ENCODE measurements around the gene SERINC4. TPM values are rescaled to one million over a fixed set of nuclear protein-coding genes. Genes with fewer than 3 reads are reported as not detected.
"Not testable (repeated sequence)": the region's sequence is repeated elsewhere in the genome, so short reads cannot be mapped to it uniquely, and the experiment has no call there.

The SERINC4 gene
- total and polyA plus RNA-seq, 8 donors = 0.10 to 0.31 (median 0.17) TPM; not detected in 4

GRCh38 chr15:43746245-43746902 lies 53.6 kb downstream of the SERINC4 start, which contains the start of gene PDIA3:
Gene PDIA3, plus strand, starts transcription at chr15:43746438. Its CDS starts 102 bp downstream, at chr15:43746540.
- H3K27me3 ChIP-seq; H3K36me3 ChIP-seq; intact Hi-C loops (cut with DNase I); H3K9me3 ChIP-seq: not testable (repeated sequence)
- Histone ChIP-seq H3K27ac (peak within 1 kb of the TSS; percentile 89 to 94), H3K4me1 (peaks cover 19 to 48% of the 10 kb centered on the region in 2 donors), H3K4me3 (peak within 1 kb of the TSS; percentile 76 to 85)
- peak in 1 of 2 donors; percentile 9 for TF ChIP-seq CTCF (IDR thresholded peaks at IDR 0.05)
- peak; percentile 97 for ATAC-seq
- DNase-seq = peak; percentile 90 to 99 (median 96)

Small RNAs within 50 kb of the gene (microRNA-seq; reads per million reads assigned to microRNA genes)
- gene MIR1282 = 0 reads per million in 2 donors

Other genes starting within 250 kb of the SERINC4 start
- gene PPIP5K1, start 210.0 kb downstream of the SERINC4 start, total RNA-seq = 10 to 100 TPM; 28.6 to 35.7 TPM
- gene PPIP5K1, start 210.0 kb downstream of the SERINC4 start, polyA plus RNA-seq (ENCODE audit: insufficient read length in 6 of 6) = 10 to 100 TPM; 20.2 to 30.6 (median 26.6) TPM
- 10 to 100 TPM in 1 of 2 donors, 1 to 10 TPM in 1; 3.7 to 11.3 TPM for gene CKMT1B, start 206.2 kb downstream of the SERINC4 start, total RNA-seq
- under 1 TPM in 5 of 6 donors, not detected in 1; 0.10 to 0.69 (median 0.43) TPM for gene CKMT1B, start 206.2 kb downstream of the SERINC4 start, polyA plus RNA-seq (ENCODE audit: insufficient read length in 6 of 6)
- under 1 TPM; 0.15 to 0.29 TPM for gene STRC, start 181.4 kb downstream of the SERINC4 start, total RNA-seq
- gene STRC, start 181.4 kb downstream of the SERINC4 start, polyA plus RNA-seq (ENCODE audit: insufficient read length in 6 of 6) = 1 to 10 TPM in 3 of 6 donors, under 1 TPM in 3; 0.67 to 1.3 (median 0.88) TPM
- gene CATSPER2, start 151.4 kb downstream of the SERINC4 start, total RNA-seq = 1 to 10 TPM; 2.8 to 4.0 TPM
- 10 to 100 TPM in 2 of 6 donors, 1 to 10 TPM in 4; 7.5 to 10.6 (median 9.4) TPM for gene CATSPER2, start 151.4 kb downstream of the SERINC4 start, polyA plus RNA-seq (ENCODE audit: insufficient read length in 6 of 6)
- 10 to 100 TPM in 1 of 2 donors, 1 to 10 TPM in 1; 6.2 to 16.8 TPM for gene CKMT1A, start 106.4 kb downstream of the SERINC4 start, total RNA-seq
- gene CKMT1A, start 106.4 kb downstream of the SERINC4 start, polyA plus RNA-seq (ENCODE audit: insufficient read length in 6 of 6) = under 1 TPM in 4 of 6 donors, not detected in 2; 0.18 to 0.49 (median 0.40) TPM
- 100 to 1,000 TPM; 518 to 633 TPM for gene PDIA3, start 53.8 kb downstream of the SERINC4 start, total RNA-seq
- 100 to 1,000 TPM; 426 to 576 (median 504) TPM for gene PDIA3, start 53.8 kb downstream of the SERINC4 start, polyA plus RNA-seq (ENCODE audit: insufficient read length in 6 of 6)
- gene ELL3, start 23.3 kb downstream of the SERINC4 start, total RNA-seq = 10 to 100 TPM in 1 of 2 donors, 1 to 10 TPM in 1; 4.4 to 14.5 TPM
- 1 to 10 TPM; 4.8 to 8.7 (median 6.1) TPM for gene ELL3, start 23.3 kb downstream of the SERINC4 start, polyA plus RNA-seq (ENCODE audit: insufficient read length in 6 of 6)
- gene SERF2, start 7.9 kb downstream of the SERINC4 start, total RNA-seq = 1,000 to 10,000 TPM in 1 of 2 donors, 100 to 1,000 TPM in 1; 930 to 1,311 TPM
- 100 to 1,000 TPM; 501 to 612 (median 552) TPM for gene SERF2, start 7.9 kb downstream of the SERINC4 start, polyA plus RNA-seq (ENCODE audit: insufficient read length in 6 of 6)
- gene HYPK, start 379 bp upstream of the SERINC4 start, total RNA-seq = 10 to 100 TPM in 1 of 2 donors, 1 to 10 TPM in 1; 9.2 to 14.1 TPM
- gene HYPK, start 379 bp upstream of the SERINC4 start, polyA plus RNA-seq (ENCODE audit: insufficient read length in 6 of 6) = 10 to 100 TPM; 11.7 to 28.1 (median 17.6) TPM
- gene MFAP1, start 24.5 kb upstream of the SERINC4 start, total RNA-seq = 10 to 100 TPM; 21.9 to 22.5 TPM
- 10 to 100 TPM; 47.3 to 58.6 (median 54.2) TPM for gene MFAP1, start 24.5 kb upstream of the SERINC4 start, polyA plus RNA-seq (ENCODE audit: insufficient read length in 6 of 6)
- 10 to 100 TPM in 1 of 2 donors, 1 to 10 TPM in 1; 8.6 to 13.4 TPM for gene WDR76, start 26.8 kb upstream of the SERINC4 start, total RNA-seq
- 10 to 100 TPM; 15.0 to 23.1 (median 16.9) TPM for gene WDR76, start 26.8 kb upstream of the SERINC4 start, polyA plus RNA-seq (ENCODE audit: insufficient read length in 6 of 6)